MCF 10A (cell line): ENCODE data around the gene PNPLA7. TPM values are rescaled to one million over a fixed set of nuclear protein-coding genes. Genes with fewer than 3 reads are reported as not detected.

Experiments used
- BruUV-seq: library from RNA; stranded (reverse); fragments of 400-500 nt; replicated peaks from 2 replicates; lab custom pipeline; 2021; lab: Mats Ljungman, UMichigan
- CTCF ChIA-PET: fragments of 300-600 bp; sonication (Branson Sonifier 250); formaldehyde crosslinking; extraction: SDS; loops from one replicate; lab custom pipeline; 2021; ENCODE audit warnings: antibody characterized with exemption, inconsistent platforms; lab: Yijun Ruan, JAX
- POLR2A ChIA-PET: fragments of 300-600, 350-650 bp; sonication (Branson Sonifier 250); formaldehyde crosslinking; extraction: SDS; loops from one replicate; lab custom pipeline; 2020; ENCODE audit warnings: antibody characterized with exemption, inconsistent platforms; lab: Yijun Ruan, JAX
- DNase-seq: peaks from one replicate; pipeline ENCODE4 v3.0.0-alpha.2; 2018; ENCODE audit not compliant: unreplicated experiment
- H3K27ac Mint-ChIP-seq: one replicate; pipeline ENCODE4 v1.8.0; 2022; ENCODE audit warnings: mild to moderate bottlenecking, low read depth, mixed read lengths; ENCODE audit not compliant: unreplicated experiment
- H3K27me3 Mint-ChIP-seq: one replicate; pipeline ENCODE4 v1.8.0; 2022; ENCODE audit warnings: mixed read lengths; ENCODE audit not compliant: insufficient read depth, unreplicated experiment
- H3K36me3 Mint-ChIP-seq: one replicate; pipeline ENCODE4 v1.8.0; 2022; ENCODE audit warnings: mild to moderate bottlenecking, moderate library complexity, mixed read lengths; ENCODE audit not compliant: insufficient read depth, unreplicated experiment
- H3K4me1 Mint-ChIP-seq: one replicate; pipeline ENCODE4 v1.8.0; 2022; ENCODE audit warnings: mixed read lengths; ENCODE audit not compliant: insufficient read depth, unreplicated experiment
- H3K4me3 Mint-ChIP-seq: one replicate; pipeline ENCODE4 v1.8.0; 2022; ENCODE audit warnings: mild to moderate bottlenecking, moderate library complexity, mixed read lengths; ENCODE audit not compliant: unreplicated experiment
- H3K9me3 Mint-ChIP-seq: one replicate; pipeline ENCODE4 v1.8.0; 2022; ENCODE audit warnings: mixed read lengths; ENCODE audit not compliant: unreplicated experiment
- CTCF ChIP-seq: fragments of 200-600 bp; IDR thresholded peaks from one replicate; pipeline ENCODE4 v1.8.0; 2022; ENCODE audit warnings: antibody characterized with exemption, mild to moderate bottlenecking; ENCODE audit not compliant: unreplicated experiment
- intact Hi-C: fragments of 100-400 bp; cut with micrococcal nuclease; formaldehyde crosslinking; loops from 2 replicates; pipeline ENCODE4 v1.14.1; 2022
- total RNA-seq: library from RNA; stranded (reverse); gene quantifications from 2 replicates; pipeline ENCODE4 v1.2.3, GENCODE V29; 2022

The PNPLA7 gene
- total RNA-seq, 1 experiment from 2014 or later = 0.86 TPM

- no peak for TF ChIP-seq CTCF
- Mint-ChIP-seq H3K9me3 (no peaks in the 10 kb centered on the region), H3K36me3 (no peaks in the 10 kb centered on the region), H3K27ac (no peak overlapping the region), H3K4me3 (no peak overlapping the region), H3K4me1 (no peaks in the 10 kb centered on the region), H3K27me3 (peaks cover 27% of the 10 kb centered on the region)
- ChIA-PET POLR2A (interaction anchor here (0.7 kb wide), 1 partner anchor 254 kb away, joined by 3 read pairs; no protein-coding TSS in a partner anchor), CTCF (no interaction called here)
- intact Hi-C loops = no loop called here
- no TSS peak for BruUV-seq
- no peak for DNase-seq
Measured at GRCh38 chr9:137465720-137466388, 84.3 kb downstream of the PNPLA7 start.

- ChIA-PET POLR2A (no interaction called here), CTCF (interaction anchor here (0.6 kb wide), 1 partner anchor 136 kb away, joined by 3 read pairs; no protein-coding TSS in a partner anchor)
- no peaks in the 10 kb centered on the region for H3K4me1 Mint-ChIP-seq
- H3K27ac Mint-ChIP-seq = no peak overlapping the region
- H3K27me3 Mint-ChIP-seq = peaks cover 20% of the 10 kb centered on the region
- no peaks in the 10 kb centered on the region for H3K9me3 Mint-ChIP-seq
- DNase-seq = no peak
- intact Hi-C loops = no loop called here
- no peak overlapping the region for H3K4me3 Mint-ChIP-seq
- H3K36me3 Mint-ChIP-seq = no peaks in the 10 kb centered on the region
- no TSS peak for BruUV-seq
- no peak for TF ChIP-seq CTCF
Measured at GRCh38 chr9:137465000-137465719, 85.0 kb downstream of the PNPLA7 start.

- Mint-ChIP-seq H3K9me3 (no peaks in the 10 kb centered on the region), H3K4me1 (no peaks in the 10 kb centered on the region), H3K27me3 (peaks cover 13% of the 10 kb centered on the region), H3K27ac (no peak overlapping the region), H3K36me3 (no peaks in the 10 kb centered on the region), H3K4me3 (no peak overlapping the region)
- no TSS peak for BruUV-seq
- intact Hi-C loops = no loop called here
- ChIA-PET POLR2A (no interaction called here), CTCF (interaction anchor here (0.6 kb wide), 1 partner anchor 137 kb away, joined by 3 read pairs; no protein-coding TSS in a partner anchor)
- TF ChIP-seq CTCF = no peak
- DNase-seq = no peak
Measured at GRCh38 chr9:137464291-137464999, 85.8 kb downstream of the PNPLA7 start.

GRCh38 chr9:137463931-137464290 is 86.3 kb downstream of the PNPLA7 start:
- intact Hi-C loops = no loop called here
- no TSS peak for BruUV-seq
- TF ChIP-seq CTCF = no peak
- H3K27me3 Mint-ChIP-seq = peaks cover 12% of the 10 kb centered on the region
- no peaks in the 10 kb centered on the region for H3K4me1 Mint-ChIP-seq
- H3K36me3 Mint-ChIP-seq = no peaks in the 10 kb centered on the region
- no peak for DNase-seq
- no peaks in the 10 kb centered on the region for H3K9me3 Mint-ChIP-seq
- POLR2A ChIA-PET = interaction anchor here (1.2 kb wide), 1 partner anchor 16 kb away, joined by 3 read pairs; no protein-coding TSS in a partner anchor
- H3K4me3 Mint-ChIP-seq = no peak overlapping the region
- no peak overlapping the region for H3K27ac Mint-ChIP-seq
- CTCF ChIA-PET = no interaction called here
